GM13976 (cell line): ENCODE measurements around the gene GSG1L.
"Not testable (repeated sequence)": the region's sequence is repeated elsewhere in the genome, so short reads cannot be mapped to it uniquely, and the experiment has no call there.

Source experiments
- DNase-seq: peaks from one replicate; pipeline ENCODE4 v3.0.0; 2012; ENCODE audit warnings: low spot score
- CTCF ChIP-seq: IDR thresholded peaks from 2 replicates; pipeline ENCODE4 v1.5.1; 2012; ENCODE audit warnings: borderline replicate concordance, mild to moderate bottlenecking; ENCODE audit not compliant: insufficient read depth; ENCODE audit errors: extremely low read depth, missing control alignments, control extremely low read depth
- in situ Hi-C: fragments of 300-500 bp; cut with MboI; formaldehyde crosslinking; loops from one replicate; pipeline ENCODE4 v1.12.0; 2022; ENCODE audit warnings: low sequenced_read_pairs, mixed read lengths, inconsistent platforms; ENCODE audit not compliant: unreplicated experiment

GSG1L gene

GRCh38 chr16:27890006-27890405 lies 173.5 kb downstream of the GSG1L start:
- DNase-seq: no peak
- in situ Hi-C loops: no loop called here
- TF ChIP-seq CTCF: no peak

GRCh38 chr16:27883576-27883975 lies 179.9 kb downstream of the GSG1L start:
- TF ChIP-seq CTCF: no peak
- in situ Hi-C loops: no loop called here
- no peak for DNase-seq

GRCh38 chr16:27880287-27880686 lies 183.2 kb downstream of the GSG1L start:
- no peak for DNase-seq
- no peak for TF ChIP-seq CTCF
- in situ Hi-C loops: no loop called here

- no peak for DNase-seq
- no peak for TF ChIP-seq CTCF
- in situ Hi-C loops: no loop called here
Observed at GRCh38 chr16:27879601-27880247, 183.8 kb downstream of the GSG1L start.

- DNase-seq, in situ Hi-C loops: not testable (repeated sequence)
Observed at GRCh38 chr16:27872627-27873026, 190.9 kb downstream of the GSG1L start.

- no peak for TF ChIP-seq CTCF
- no peak for DNase-seq
- in situ Hi-C loops: no loop called here
Observed at GRCh38 chr16:27870116-27870798, 193.3 kb downstream of the GSG1L start.

GRCh38 chr16:27869411-27869810 lies 194.1 kb downstream of the GSG1L start:
- DNase-seq: no peak

More at GRCh38 chr16:27869411-27869810, 194.1 kb downstream of the GSG1L start:
- no peak for TF ChIP-seq CTCF
- in situ Hi-C loops: no loop called here
